HCEC 1CT (cell line): ENCODE data around the gene BASP1.
A peak's percentile ranks its signal among the peaks of the same experiment; 100 is the strongest.

ENCODE experiments used
- DNase-seq: peaks from one replicate; pipeline ENCODE4 v3.0.0-alpha.2; 2017

BASP1 gene

DNA sequence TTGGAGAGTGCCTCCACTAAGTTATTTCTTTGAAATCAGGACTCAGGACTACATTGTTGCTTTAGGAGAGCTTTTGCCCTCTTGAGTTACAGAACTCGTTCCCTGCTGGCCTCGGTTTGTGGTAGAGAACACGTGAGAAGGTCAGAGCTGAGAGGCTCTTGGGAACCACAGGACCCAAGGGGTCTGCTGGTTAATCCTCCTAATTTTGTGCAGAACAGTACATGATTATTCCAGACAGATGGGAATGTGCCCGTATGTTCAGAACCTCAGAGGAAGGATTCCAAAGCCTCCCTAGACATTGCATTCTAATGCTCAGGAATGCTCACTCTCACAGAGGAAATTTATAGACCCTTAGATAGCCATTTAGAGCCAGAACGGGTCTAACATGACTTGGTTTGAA lies 25.2 kb upstream of the BASP1 start:
- DNase-seq: no peak

DNA sequence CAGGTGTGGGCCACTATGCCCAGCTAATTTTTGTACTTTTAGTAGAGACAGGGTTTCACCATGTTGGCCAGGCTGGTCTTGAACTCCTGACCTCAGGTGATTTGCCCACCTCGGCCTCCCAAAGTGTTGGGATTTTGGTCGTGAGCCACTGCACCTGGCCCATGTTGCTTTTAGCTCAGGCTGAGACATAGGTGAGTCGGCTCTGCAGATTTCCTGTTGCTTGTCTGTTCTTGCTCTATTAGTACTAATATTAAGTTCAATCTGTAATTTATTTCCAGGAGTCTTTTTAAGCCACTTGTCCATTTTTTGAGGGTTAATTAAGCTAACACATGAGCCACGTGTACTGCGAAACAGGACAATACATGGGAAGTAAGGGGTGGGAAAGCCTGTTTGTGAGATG lies 21.4 kb upstream of the BASP1 start:
- no peak for DNase-seq

DNA sequence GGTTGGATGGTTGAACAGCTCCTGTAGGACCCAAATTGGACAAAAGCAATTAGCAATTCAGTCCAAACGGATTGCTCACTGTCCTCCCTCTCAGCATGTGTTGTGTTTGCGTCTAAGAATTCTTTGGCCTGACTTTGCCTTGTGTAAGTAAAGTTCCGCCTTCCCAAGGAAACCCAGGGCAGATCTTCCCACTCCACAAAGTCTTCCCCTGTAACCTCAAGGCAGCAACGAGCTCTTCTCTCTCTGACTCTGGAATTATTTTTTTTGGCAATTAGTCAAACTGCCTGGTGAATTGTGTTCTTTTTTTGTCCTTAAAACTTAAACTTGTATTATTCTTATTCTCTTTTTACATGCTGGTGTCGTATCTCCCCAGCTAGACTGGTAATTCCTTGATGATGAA lies 20.7 kb upstream of the BASP1 start:
- DNase-seq: no peak

DNA sequence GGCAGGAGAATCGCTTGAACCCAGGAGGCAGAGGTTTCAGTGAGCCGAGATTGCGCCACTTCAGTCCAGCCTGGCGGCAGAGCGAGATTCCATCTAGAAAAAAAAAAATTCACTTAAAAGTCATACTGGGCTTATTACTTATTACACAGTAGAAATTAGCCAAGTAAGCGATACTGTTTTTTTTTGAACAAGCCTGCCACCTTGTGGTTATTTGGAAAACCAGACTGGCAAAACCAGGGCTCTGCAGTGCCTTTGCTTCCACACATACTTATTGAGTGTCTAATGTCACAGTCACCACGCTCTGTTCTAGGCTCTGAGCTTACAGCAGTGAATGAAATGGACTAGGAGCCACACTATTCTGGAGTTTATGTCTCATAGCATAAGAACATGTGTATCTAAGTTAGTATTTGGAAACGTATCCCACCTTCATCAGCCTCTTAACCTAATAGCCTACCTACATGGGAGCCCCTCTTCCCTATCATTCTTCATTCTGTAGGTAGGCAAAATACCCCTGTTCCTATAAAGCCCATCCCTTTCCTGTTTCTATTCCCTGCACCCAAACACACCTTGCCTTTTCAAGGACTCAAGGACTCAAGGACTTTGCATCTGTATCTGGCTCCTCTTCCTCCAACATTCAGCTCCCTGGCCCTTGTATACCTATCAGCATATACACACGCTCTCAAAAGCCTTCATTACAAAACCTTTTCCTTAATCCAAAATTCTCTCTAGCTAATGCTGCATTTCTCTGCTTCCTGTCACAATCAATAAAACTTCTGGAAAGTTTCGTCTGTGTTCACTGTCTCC lies 13.9 kb upstream of the BASP1 start:
- DNase-seq: peak; percentile 73

DNA sequence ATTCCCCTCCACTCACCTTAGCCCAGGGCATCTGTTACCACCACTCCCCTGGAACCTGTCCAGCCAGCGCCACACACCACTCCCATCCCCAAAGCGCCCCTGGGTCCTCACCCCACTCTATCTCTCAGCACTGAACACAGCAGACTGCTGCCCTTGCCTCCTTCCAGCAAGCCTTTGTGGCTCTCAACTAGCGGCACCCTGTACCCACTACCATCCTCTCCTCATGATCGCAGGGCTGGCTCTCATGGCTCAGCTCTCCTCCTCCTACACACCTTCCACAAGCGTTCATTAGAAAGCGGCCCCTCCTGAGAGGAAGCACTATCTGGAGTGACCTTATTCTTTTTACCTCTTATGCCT lies 13.3 kb upstream of the BASP1 start:
- DNase-seq: no peak

DNA sequence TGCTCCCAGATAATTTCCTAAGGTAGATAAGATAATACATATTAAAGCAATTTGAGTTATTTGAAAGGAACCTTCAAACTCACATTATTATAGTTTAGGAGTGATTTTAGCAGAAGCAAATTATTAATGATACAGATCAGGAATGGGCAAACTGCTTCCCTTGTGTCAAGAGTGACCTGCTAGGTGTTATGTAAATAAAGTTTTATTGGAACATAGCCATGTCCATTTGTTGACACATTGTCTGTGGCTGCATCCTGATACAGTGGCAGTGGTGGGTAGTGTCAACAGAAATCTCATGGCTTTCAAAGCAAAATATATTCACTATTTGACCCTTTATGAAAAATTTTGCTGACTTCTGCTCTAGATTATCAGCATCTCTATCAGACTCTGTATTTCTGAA lies 11.4 kb upstream of the BASP1 start:
- no peak for DNase-seq

DNA sequence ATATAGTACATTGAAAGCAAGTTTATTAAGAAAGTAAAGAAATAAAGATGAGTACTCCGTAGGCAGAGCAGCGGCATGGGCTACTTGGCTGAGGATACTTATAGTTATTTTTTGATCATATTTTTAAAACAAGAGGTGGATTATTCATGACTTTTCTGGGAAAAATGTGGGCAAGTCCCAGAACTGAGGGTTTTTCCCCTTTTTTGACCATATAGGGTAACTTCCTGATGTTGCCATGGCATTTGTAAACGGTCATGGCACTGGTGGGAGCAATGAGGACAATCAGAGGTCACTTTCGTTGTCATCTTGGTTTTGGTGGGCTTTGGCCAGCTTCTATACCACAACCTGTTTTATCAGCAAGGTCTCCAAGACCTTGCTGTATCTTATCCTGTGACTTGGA lies 5.2 kb upstream of the BASP1 start:
- DNase-seq: no peak

DNA sequence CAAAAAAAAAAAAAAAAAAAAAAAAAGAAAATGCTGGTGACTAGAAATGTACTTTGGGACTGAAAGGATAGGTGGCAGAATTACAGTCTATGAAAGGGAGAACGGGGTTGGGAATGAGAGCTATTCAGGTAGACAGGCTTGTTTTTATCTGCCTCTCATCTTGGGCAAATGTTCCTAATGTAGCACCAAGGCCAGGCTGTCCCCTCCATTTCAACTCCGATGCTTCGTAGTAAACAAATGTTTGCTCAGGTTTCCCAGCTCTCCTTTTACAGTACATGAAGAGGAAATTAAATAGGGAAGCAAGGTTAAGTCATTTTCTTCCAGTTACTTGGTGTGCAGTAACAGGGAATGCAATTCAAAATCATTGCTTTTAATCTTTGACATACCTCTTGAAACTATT lies 4.4 kb upstream of the BASP1 start:
- DNase-seq: no peak

DNA sequence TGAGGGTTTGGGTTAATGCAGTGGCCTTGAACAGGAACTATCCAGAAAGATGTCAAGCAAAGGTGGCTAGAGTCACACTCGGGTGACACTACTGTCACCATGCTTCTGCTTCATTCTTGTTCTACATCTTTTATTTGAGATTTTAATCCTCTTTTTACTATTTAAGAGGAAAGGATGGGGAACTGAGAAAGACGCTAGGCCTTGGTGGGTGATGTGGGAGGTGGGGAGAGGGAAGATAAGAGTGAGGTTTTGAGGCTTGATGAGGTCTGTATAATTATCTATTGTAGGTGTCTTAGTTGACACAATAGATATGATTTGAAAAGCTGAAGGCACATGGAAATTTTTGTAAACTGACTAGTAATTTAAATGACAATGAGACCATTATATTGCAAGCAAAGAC lies 3.5 kb upstream of the BASP1 start:
- no peak for DNase-seq

DNA sequence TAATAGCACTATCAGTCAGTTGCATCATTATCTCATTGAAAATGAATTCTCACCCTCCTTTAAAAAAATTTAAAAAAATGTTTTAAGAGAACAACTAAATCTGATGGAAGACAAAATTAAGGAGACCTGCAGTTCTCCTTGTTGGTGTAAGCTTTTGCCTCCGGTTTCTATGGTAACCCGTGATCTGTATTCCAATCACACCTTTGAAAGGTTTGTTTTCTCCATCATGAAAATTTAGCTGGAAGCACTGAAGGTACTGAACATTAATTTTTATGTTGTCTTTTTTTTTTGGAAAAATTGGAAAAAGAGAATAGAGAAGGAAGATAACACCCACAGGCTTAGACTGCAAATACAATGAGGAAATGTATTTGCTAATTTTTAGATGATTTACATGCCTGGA lies 2.5 kb upstream of the BASP1 start:
- DNase-seq: no peak

DNA sequence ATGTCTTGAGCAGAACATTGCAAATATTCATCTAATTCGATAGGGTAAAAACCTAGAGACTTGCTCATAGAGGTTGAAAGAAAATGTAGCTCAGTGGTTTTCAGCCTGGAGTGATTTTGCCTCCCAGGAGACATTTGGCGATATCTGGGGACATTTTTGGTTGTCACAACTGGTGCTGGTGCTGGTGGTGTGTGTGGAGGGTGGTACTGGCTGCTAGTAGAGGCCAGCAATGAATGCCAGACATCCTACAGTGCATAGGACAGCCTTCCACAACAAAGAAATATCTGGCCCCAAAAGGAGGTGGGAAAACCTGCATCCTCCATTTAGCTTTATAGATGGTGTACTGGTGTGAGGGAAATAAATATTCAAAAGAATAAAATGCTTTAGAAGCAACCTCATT lies 2.1 kb upstream of the BASP1 start:
- no peak for DNase-seq

DNA sequence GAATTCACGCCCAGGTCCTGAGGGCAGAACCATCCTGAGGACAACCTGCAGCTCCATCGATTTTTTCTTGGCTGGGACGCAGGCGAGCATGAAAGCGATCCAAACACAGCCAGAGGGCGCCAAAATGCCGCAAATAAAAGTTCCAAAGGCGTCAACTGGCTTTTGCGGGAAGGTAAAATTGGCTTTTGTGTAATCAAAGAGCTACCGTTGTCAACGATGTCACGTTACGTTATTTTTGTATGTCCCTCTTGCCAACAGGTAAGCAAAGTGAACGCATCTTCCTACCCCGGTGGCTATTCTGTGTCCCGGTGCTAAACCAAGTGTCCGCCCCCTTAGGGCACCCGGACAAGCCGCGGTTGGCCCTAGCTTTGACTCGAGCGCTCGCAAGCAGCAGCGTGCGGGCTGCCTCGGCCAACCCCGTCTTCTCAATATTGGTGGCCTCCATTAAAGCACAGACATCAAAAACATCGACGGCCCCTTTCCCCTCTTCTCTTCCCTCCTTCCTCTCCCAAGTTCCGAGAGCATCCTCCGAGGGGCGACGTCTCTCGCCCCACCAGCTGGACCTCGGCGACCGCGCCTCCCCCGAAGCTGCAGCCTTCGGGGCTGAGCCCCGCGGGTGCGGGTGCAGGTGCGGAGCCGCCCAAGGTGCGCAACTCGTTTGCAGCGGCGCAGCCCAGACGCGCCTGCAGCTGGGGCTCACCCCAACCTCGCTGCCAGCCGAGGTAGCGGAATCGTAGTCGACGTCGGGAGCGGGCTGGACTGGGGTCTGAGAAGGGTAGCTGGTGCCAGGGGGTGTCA lies 1.1 kb upstream of the BASP1 start:
- peak; percentile 76 for DNase-seq

DNA sequence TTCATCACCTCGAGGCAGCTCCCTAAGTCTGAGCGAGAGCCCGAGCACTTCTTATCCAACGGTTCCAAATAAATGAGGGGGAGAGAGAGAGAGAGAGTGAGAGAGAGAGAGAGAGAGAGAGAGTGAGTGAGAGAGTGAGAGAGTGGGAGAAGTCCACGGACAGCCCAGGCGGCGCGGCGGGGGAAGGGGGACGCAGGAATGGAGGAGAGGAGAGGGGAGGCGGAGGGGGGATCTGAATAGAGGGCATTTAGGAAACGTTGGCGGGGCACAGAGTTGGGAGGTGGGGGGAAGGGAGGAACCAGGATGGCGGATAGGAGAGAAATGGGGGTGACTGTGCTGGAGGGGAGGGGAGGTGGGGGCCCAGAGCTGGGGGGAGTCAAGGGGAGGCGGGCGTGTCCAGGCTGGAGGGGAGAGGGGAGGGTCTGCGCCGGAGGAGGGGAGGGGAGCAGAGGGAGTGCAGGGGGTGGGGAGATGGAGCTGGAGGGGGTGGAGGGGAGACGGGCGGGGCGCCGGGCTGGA lies 398 bp upstream of the BASP1 start:
- peak; percentile 53 for DNase-seq

DNA sequence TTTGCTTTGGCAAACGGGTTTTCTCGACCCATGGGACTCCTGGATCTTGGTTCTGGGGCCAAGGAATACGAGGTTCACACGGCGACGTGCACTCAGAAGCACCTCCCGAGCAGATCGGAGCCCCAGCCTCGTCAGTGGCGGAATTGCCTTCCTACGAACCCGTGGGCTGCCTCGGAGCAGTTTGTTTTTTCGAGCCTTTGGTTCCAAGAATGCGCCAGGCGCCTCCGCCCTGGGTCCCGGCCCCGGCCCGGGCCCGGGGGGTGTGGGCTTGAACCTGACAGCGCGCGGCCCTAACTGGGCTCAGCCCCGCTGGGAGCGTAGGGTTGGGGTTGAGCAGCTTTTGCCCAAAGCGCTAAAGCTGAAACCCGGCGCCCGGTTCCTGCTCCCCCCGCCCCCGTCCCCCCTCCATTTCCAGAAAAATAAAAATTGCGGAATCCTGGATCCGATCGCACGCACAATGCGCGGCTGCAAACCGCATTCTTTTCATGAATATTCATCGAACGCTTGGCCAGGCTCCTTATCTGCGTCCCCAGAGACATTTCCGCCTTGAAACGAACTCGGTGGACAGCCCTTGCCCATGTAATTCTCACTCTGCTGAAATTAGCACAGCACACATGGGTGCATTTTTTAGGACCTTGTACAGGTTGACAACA lies 1.0 kb downstream of the BASP1 start:
- peak; percentile 56 for DNase-seq

DNA sequence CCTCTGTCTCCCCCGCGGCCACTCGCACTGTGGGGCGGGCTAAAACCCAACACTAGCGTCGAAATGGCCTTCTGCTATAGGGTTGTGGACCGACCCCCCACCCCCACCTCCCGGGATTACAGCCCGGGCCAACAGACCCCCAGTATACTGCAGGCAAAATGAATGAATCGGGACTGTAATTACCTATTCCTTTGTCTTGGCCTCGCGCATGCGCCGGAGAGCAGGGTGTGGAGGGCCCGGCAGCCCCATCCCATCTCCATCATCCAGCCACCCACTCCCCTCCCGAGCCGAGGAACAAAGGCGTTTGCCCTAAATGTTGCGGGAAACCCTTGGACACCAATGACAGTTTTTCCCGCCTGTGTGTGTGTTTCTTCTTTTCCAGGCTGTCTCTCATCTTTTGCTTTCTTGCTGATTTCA lies 1.6 kb downstream of the BASP1 start:
- no peak for DNase-seq

DNA sequence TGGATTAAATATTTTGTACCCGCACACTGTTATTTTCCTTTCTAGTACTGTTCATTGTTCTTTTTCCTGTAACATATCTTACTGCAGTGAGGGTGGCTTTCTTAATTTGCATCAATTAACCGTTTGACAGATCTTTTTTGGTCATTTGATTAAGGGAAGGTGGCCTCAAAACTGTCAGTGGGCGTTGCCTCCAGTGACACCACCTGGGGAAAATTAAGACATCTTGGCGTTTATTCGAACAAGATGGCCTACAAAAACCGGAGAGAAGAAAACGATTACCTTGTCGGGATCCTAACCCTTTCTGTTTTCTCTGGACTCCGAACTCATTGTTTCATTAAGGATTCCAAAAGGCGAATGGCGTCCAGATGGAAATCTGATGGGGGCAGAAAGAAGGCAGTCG lies 2.0 kb downstream of the BASP1 start:
- no peak for DNase-seq

DNA sequence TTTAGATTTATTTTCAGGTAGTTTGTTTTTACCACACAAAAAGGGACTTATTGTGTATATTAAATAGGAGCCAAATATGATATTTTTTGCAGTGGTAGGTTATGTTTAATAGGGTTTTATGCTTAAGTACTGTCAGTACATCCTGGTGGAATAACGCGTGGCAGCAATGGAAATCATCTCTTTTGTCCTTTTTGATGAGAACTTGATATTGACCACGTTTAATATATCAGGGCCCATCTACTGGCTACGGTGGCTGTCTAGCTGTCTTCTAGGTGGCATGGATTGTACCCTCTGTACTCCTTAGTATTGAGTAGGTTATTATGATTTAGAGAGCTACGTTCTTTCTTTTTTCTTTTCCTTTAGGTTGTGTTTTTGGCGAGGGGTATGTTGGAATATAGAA lies 2.6 kb downstream of the BASP1 start:
- no peak for DNase-seq

DNA sequence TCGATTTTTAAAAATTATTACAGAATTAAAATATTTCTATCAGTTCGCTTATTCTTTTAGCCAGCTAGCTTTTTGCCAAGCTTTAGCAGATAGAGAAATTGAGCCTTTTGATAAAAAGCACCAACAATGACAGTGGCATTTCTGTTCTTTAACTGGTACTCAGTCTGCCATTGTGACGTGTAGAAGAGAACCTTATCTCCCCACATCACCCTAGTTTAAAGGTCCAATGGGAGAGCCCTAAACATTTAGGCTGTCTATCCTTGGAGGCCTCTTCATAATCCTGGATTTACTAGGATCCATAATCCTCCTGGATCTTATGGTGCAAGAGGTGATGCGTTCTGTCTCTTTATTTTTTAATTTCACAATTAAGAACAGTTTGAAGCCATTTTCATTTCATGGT lies 3.0 kb downstream of the BASP1 start:
- DNase-seq: no peak

DNA sequence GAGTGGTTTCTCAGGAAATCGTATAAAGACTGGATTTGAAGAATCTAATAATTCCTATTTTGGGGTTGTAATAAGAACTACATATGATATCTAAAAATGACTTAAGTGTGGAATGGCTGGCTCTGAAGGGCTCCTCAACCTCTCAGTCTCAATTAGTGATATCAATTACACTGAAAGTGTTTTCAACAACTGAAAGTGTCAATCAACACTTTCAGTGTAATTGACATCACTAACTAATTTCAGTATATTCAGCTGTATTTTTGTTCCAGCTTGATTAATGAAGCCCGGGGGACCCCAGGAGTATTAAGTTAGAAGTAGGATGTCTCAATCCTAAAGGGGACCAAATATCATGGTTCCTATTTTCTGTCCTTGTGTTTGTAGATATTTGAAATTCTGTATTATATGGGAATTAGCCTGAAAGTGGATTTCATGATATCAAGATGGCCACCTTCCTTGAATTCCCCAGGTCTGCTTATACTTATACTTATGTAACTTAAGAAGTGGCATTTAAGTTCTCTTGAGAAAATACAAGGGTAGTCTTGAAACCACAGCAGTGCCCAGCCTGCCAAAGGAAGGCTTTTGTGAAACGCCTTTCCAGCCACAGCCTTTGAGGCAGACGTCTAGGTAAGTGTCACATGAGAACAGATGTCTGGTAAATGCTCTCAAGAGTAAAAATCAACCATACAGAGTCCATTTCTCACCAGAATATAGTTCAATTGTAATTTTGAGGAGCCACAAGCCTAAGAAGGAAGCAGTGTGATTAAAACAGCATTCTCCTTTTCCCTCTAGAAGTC lies 4.6 kb downstream of the BASP1 start:
- DNase-seq: no peak

DNA sequence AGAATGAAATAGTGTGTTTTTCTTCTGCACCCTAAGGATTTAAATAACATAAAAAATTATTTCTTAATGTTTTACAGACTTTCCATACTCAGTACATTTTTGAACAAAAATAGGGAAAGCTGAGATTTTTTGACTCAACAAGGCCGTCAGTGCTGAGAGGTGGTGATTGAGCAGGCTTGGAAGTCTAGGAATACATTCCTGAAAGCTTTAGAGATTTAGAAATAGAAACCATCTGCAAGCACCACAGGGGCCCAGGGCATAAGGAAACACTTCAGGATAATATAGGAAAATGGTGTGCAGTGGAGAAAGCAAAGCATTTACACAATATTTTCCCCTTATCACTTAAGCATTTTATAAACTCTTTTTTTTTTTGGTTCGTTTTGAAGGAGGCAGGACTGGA lies 5.2 kb downstream of the BASP1 start:
- DNase-seq: no peak

DNA sequence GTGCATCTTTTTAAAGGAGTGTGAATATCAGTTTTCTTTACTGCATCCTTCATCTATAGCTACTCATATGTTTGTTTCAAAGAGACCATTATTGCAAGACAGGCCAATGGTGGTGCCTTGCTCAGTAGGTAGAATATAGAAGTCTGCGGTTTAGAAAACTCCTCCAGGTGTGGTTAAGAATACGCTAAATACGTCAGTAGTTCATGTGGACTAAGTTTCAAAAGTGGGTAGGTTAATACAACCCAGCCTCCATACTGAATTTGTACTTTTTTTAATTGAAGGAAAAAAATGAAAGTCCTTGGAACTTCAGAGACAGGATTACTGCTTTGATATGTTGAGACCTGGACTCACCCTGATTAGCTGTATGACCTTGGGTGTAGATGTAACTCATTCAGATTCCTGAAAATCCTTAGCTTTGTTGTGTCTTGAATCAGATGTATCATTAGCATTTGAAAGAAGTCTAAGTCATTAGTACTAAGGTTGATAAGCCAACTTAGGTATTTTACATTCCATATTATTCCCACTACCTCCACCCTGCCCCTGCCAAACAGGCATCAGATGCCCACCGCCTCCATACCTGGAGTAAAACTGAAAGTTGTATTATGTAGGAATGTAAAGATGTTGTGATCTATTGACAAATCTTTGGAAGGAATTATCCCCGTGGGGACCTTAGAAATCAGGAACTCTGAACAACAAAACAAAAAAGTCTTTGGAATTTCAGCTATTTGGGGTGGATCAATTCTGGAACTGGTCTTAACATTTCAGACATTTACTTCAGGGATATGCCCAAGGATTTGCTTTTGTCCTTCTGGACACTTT lies 6.1 kb downstream of the BASP1 start:
- DNase-seq: no peak

DNA sequence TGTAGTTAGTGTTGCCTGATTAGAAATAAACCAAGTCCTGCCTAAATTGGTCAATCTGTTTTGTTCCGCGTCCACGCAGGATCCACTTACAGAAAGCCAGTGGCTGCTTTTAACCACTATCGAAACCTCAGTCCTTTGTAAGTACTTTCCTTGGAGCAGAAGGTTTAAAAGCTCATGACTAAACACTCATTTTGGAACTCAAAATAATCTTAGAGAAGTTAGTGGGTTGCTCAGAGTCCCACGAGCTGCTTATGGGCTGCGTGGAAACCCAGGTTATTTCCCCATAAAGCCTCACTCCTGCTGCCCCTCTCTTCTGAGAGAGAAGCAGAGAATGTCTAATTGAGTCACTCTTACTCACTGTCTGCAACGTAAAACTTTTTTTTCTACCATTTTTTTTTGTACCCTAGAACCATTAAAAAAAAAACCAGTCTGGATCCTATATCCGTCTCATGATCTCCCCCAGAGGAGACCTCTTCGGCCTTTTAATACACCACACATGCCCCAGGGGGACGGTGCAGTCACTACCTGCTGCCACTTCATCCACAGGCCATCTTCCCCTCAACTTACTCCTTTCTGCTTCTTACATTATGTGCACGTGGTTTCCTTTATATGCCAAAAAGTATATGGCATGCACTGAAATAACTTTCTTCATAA lies 7.6 kb downstream of the BASP1 start:
- DNase-seq: peak; percentile 58
